RWPE2 (cell line): ENCODE measurements around the gene SH3PXD2B.

ENCODE experiments used
- ATAC-seq: fragments of 200-7000 bp; cut with Tn5 transposase; 3 replicates; pipeline ENCODE4 v1.9.1; 2021; ENCODE audit warnings: low read depth
- DNase-seq: peaks from one replicate; pipeline ENCODE4 v3.0.0-alpha.2; 2020; ENCODE audit warnings: low spot score
- H3K27ac ChIP-seq: fragments of 450-650 bp; 2 replicates; pipeline ENCODE4 v1.5.1; 2017; ENCODE audit warnings: mild to moderate bottlenecking; ENCODE audit not compliant: poor library complexity, severe bottlenecking
- H3K27me3 ChIP-seq: fragments of 250-450 bp; sonication (Bioruptor Pico); 2 replicates; pipeline ENCODE4 v1.5.1; 2021; ENCODE audit warnings: mild to moderate bottlenecking, moderate library complexity; ENCODE audit not compliant: insufficient read depth, poor library complexity, severe bottlenecking
- H3K36me3 ChIP-seq: fragments of 250-450 bp; sonication (Bioruptor Pico); 2 replicates; pipeline ENCODE4 v1.5.1; 2020; ENCODE audit warnings: low read depth, mild to moderate bottlenecking, moderate library complexity
- H3K4me1 ChIP-seq: fragments of 250-450 bp; sonication (Bioruptor Pico); 2 replicates; pipeline ENCODE4 v1.5.1; 2021; ENCODE audit warnings: mild to moderate bottlenecking, moderate library complexity; ENCODE audit not compliant: insufficient read depth, poor library complexity, severe bottlenecking
- H3K4me3 ChIP-seq: fragments of 250-450 bp; sonication (Bioruptor Pico); 2 replicates; pipeline ENCODE4 v1.5.1; 2021; ENCODE audit warnings: mild to moderate bottlenecking, moderate library complexity; ENCODE audit not compliant: severe bottlenecking
- H3K9me3 ChIP-seq: fragments of 250-450 bp; sonication (Bioruptor Pico); 2 replicates; pipeline ENCODE4 v1.5.1; 2021; ENCODE audit warnings: mild to moderate bottlenecking, moderate library complexity; ENCODE audit not compliant: severe bottlenecking
- TF ChIP-seq, protein P1 (sequence below): fragments of 450-650 bp; IDR thresholded peaks from one replicate; pipeline ENCODE4 v1.5.1; 2017; ENCODE audit warnings: mild to moderate bottlenecking, moderate library complexity; ENCODE audit not compliant: poor library complexity, severe bottlenecking

SH3PXD2B gene

DNA sequence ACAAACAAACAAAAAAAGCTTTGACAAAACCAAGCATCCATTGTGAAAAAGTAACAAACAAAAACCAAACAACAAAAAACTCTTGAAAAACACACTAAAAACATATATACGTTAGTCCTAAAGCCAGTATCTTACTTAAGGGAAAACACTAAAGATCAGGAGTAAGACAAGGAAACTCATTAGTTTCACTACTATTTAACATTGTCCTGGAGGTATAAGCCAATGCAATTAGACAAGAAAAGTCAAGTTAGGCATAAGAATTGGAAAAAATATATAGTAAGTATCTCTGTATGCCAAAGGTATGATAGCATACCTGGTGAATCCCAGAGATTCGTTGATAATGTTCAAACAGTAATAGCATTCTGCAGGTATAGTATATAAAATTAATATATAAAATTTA, 148.9 kb downstream of the SH3PXD2B start:
- Histone ChIP-seq H3K27ac (no peak overlapping the region), H3K9me3 (peaks cover 4% of the 10 kb centered on the region), H3K27me3 (no peaks in the 10 kb centered on the region), H3K36me3 (no peaks in the 10 kb centered on the region), H3K4me1 (peaks cover 9% of the 10 kb centered on the region), H3K4me3 (no peak overlapping the region)
- TF ChIP-seq, protein P1, sequence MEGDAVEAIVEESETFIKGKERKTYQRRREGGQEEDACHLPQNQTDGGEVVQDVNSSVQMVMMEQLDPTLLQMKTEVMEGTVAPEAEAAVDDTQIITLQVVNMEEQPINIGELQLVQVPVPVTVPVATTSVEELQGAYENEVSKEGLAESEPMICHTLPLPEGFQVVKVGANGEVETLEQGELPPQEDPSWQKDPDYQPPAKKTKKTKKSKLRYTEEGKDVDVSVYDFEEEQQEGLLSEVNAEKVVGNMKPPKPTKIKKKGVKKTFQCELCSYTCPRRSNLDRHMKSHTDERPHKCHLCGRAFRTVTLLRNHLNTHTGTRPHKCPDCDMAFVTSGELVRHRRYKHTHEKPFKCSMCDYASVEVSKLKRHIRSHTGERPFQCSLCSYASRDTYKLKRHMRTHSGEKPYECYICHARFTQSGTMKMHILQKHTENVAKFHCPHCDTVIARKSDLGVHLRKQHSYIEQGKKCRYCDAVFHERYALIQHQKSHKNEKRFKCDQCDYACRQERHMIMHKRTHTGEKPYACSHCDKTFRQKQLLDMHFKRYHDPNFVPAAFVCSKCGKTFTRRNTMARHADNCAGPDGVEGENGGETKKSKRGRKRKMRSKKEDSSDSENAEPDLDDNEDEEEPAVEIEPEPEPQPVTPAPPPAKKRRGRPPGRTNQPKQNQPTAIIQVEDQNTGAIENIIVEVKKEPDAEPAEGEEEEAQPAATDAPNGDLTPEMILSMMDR: no peak
- ATAC-seq: no peak
- no peak for DNase-seq

DNA sequence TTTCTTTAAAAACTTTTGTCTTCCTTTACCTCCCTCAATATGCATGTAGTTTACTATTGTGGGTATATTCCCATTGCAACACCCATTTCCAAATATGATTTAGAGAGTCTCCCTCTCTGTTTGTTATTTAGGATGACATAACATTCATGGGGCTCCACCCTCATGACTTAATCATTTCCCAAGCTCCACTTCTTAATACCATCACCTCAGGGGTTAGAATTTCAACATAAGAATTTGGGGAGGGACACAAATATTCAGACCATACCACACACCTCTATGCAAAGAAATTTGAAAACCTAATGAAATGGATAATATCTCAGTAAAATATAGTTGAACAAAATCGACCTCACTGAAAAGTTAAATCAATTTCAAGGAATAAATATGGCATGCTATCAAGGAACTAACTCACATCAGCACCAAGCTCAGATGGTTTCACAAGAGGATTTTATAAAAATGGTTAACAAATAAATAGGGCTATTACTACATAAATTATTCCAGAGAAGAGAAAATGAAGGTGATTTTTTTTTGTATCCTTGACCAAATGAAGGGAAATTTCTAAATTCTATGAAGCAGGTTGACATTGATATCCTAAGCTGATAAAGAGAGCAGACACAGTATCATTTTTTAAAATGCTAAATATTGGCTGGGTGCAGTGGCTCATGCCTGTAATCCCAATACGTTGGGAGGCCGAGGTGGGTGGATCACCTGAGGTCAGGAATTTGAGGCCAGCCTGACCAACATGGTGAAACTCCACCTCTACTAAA, 150.6 kb downstream of the SH3PXD2B start:
- H3K4me3 ChIP-seq: no peak overlapping the region

DNA sequence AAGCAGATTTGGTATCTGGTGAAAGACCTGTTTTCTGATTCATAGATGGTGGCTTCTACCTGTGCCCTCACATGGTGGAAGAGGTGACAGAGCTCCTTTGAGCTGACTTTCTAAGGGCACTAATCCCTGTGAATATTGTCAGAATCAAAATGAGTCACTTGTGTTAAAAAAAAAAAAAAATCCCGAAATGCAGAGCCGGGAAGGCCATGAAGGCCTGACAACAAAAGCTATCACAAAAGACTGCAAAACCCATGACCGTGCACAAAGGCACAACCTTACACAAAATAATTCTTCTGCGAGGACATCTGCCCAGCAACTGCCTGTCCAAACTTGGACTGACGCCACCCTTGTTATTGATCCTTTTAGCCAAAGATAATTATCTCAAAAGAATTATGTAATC, 151.2 kb downstream of the SH3PXD2B start:
- H3K9me3 ChIP-seq: peaks cover 4% of the 10 kb centered on the region
- H3K36me3 ChIP-seq: no peaks in the 10 kb centered on the region
- H3K27ac ChIP-seq: no peak overlapping the region
- no peak overlapping the region for H3K4me3 ChIP-seq
- DNase-seq (no peak), ATAC-seq (peak; percentile 49)
- TF ChIP-seq, protein P1: no peak
- H3K27me3 ChIP-seq: no peaks in the 10 kb centered on the region
- peaks cover 9% of the 10 kb centered on the region for H3K4me1 ChIP-seq

More for the DNA sequence above, 150.6 kb downstream of the SH3PXD2B start:
- H3K27ac ChIP-seq: no peak overlapping the region
- TF ChIP-seq, protein P1: no peak
- DNase-seq: no peak
- H3K27me3 ChIP-seq: no peaks in the 10 kb centered on the region
- peaks cover 9% of the 10 kb centered on the region for H3K4me1 ChIP-seq
- ATAC-seq: peak; percentile 64
- H3K9me3 ChIP-seq: peaks cover 4% of the 10 kb centered on the region
- H3K36me3 ChIP-seq: no peaks in the 10 kb centered on the region

DNA sequence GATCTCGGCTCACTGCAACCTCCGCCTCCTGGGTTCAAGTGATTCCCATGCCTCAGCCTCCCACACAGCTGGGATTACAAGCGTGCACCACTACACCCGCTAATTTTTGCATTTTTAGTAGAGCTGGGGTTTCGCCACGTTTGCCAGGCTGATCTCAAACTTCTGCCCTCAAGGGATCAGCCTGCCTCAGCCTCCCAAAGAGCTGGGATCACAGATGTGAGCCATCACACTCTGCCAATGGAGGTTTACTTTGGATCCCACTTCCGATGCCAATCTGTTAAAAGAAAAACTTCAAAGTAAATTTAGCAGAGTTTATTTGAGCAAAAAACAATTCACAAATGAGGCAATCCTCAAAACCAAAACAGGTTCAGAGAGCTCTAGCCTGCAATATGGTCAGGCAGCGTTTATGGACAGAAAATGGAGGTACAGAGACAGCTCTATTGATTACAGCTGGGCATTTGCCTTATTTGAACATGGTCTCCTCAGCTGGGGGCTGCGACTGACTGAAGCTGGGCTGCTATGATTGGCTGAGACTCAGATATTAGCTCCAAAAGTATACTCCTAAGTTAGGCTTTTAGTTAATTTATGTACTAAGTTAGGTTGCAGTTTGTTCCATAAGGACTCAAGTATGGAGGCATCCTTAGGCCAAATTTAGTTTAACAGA, 152.1 kb downstream of the SH3PXD2B start:
- no peak for DNase-seq
- Histone ChIP-seq H3K27ac (no peak overlapping the region), H3K9me3 (peaks cover 4% of the 10 kb centered on the region), H3K4me1 (peaks cover 9% of the 10 kb centered on the region), H3K36me3 (no peaks in the 10 kb centered on the region), H3K4me3 (no peak overlapping the region), H3K27me3 (no peaks in the 10 kb centered on the region)
- TF ChIP-seq, protein P1: no peak
- no peak for ATAC-seq

DNA sequence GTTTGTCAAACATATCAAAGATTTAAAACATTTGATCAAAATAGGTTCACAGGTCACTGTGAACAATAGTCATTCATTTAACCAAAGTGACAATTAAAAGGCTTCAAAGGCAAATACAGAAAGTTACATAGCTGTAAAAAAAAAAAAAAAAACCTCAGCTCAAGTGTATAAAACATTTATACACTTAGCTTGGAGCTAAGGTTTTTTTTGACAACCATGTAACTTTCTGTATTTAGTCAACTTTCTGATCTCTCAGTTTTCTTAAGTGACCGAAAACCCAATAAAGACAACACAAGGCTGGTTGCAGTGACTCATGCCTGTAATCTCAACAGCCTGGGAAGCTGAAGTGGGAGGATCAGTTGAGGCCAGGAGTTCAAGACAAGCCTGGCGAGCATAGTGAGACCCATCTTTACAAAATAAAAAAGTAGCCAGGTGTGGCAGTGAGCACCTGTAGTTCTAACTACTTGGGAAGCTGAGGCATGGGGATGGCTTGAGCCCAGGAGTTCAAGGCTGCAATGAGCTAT, 154.3 kb downstream of the SH3PXD2B start:
- Histone ChIP-seq H3K9me3 (no peaks in the 10 kb centered on the region), H3K27ac (no peak overlapping the region), H3K27me3 (no peaks in the 10 kb centered on the region), H3K4me3 (no peak overlapping the region), H3K36me3 (no peaks in the 10 kb centered on the region), H3K4me1 (peaks cover 9% of the 10 kb centered on the region)
- DNase-seq (no peak), ATAC-seq (peak; percentile 45; the same call in 1 of the 3 replicates)
- TF ChIP-seq, protein P1: no peak
